GM23248 (cell line): Measurements from ENCODE around the gene IFNL1. TPM values are rescaled to one million over a fixed set of nuclear protein-coding genes. Genes with fewer than 3 reads are reported as not detected.
A peak's percentile ranks its signal among the peaks of the same experiment; 100 is the strongest.

Source experiments
- DNase-seq: peaks from one replicate; pipeline ENCODE4 v3.0.0-alpha.2; 2015
- H2AFZ ChIP-seq: fragments of 200-600 bp; sonication (generic); 2 replicates; pipeline ENCODE4 v1.6.1; 2016; ENCODE audit warnings: antibody characterized with exemption
- H3F3A ChIP-seq: fragments of 200-600 bp; sonication (generic); 2 replicates; pipeline ENCODE4 v1.6.1; 2016; ENCODE audit warnings: mild to moderate bottlenecking, antibody characterized with exemption, mixed run types; ENCODE audit not compliant: insufficient read depth
- H3K27ac ChIP-seq: fragments of 200-600 bp; sonication (generic); 2 replicates; pipeline ENCODE4 v1.5.1; 2016; ENCODE audit warnings: mild to moderate bottlenecking
- H3K27me3 ChIP-seq: fragments of 200-600 bp; sonication (generic); replicated peaks from 2 replicates; pipeline ENCODE4 v1.6.1; 2016; ENCODE audit warnings: mild to moderate bottlenecking; ENCODE audit not compliant: insufficient read depth
- H3K36me3 ChIP-seq: fragments of 200-600 bp; sonication (generic); 2 replicates; pipeline ENCODE4 v1.6.1; 2016; ENCODE audit warnings: low read depth, mild to moderate bottlenecking
- H3K4me1 ChIP-seq: fragments of 200-600 bp; sonication (generic); 2 replicates; pipeline ENCODE4 v1.6.1; 2016; ENCODE audit warnings: mild to moderate bottlenecking; ENCODE audit not compliant: insufficient read depth
- H3K4me2 ChIP-seq: fragments of 200-600 bp; sonication (generic); one replicate; pipeline ENCODE4 v1.6.1; 2016; ENCODE audit warnings: mild to moderate bottlenecking; ENCODE audit not compliant: unreplicated experiment
- H3K4me3 ChIP-seq: fragments of 200-600 bp; sonication (generic); 2 replicates; pipeline ENCODE4 v1.5.1; 2016; ENCODE audit warnings: mild to moderate bottlenecking
- H3K79me2 ChIP-seq: fragments of 200-600 bp; sonication (generic); 2 replicates; pipeline ENCODE4 v1.6.1; 2016; ENCODE audit warnings: mild to moderate bottlenecking; ENCODE audit not compliant: insufficient read depth
- H3K9ac ChIP-seq: fragments of 200-600 bp; sonication (generic); 2 replicates; pipeline ENCODE4 v1.6.1; 2016; ENCODE audit warnings: mild to moderate bottlenecking
- H3K9me2 ChIP-seq: fragments of 200-600 bp; sonication (generic); 2 replicates; pipeline ENCODE4 v1.6.1; 2016; ENCODE audit warnings: mixed run types, mild to moderate bottlenecking, moderate library complexity; ENCODE audit not compliant: insufficient read depth
- H3K9me3 ChIP-seq: fragments of 200-600 bp; sonication (generic); one replicate; pipeline ENCODE4 v1.6.1; 2017; ENCODE audit warnings: low read depth
- H4K20me1 ChIP-seq: fragments of 200-600 bp; sonication (generic); 2 replicates; pipeline ENCODE4 v1.6.0; 2016; ENCODE audit not compliant: insufficient read depth
- EZH2 ChIP-seq: fragments of 200-600 bp; sonication (generic); IDR thresholded peaks from 2 replicates; pipeline ENCODE4 v1.6.1; 2018; ENCODE audit warnings: antibody characterized with exemption, mild to moderate bottlenecking; ENCODE audit not compliant: insufficient read depth, poor library complexity, severe bottlenecking
- EZH2phosphoT487 ChIP-seq: fragments of 200-600 bp; sonication (generic); IDR thresholded peaks from 2 replicates; pipeline ENCODE4 v1.6.1; 2018; ENCODE audit warnings: antibody characterized with exemption, moderate library complexity, mild to moderate bottlenecking, low read depth; ENCODE audit not compliant: insufficient read depth
- WGBS, 2 experiments: methylation state at CpG; one replicate each; pipeline ENCODE4 v1.1.6; 2015 to 2017; ENCODE audit warnings: low lambda C conversion rate in 2 of 2, low coverage in 1 of 2; ENCODE audit errors: missing lambda C conversion rate in 2 of 2; 5-methylcytosine and 5-hydroxymethylcytosine counted together
- in situ Hi-C: fragments of 300-500 bp; cut with MboI; formaldehyde crosslinking; loops from 2 replicates; pipeline ENCODE4 v1.15.0; 2020
- polyA plus RNA-seq: library from polyadenylated mRNA; unstranded; fragments of >200 nt; fragmentation: Nextera tagmentation; extraction: Ambion mirVana; gene quantifications from 2 replicates; pipeline ENCODE4 v1.2.1, GENCODE V29; 2016
- total RNA-seq: library from RNA; depleted of rRNA; stranded (reverse); fragments of >200 nt; shearing (Covaris generic); gene quantifications from 2 replicates; pipeline ENCODE4 v1.2.3, GENCODE V29; 2014

Gene IFNL1
- total and polyA plus RNA-seq, 2 experiments from 2014 or later, result not detected

DNA sequence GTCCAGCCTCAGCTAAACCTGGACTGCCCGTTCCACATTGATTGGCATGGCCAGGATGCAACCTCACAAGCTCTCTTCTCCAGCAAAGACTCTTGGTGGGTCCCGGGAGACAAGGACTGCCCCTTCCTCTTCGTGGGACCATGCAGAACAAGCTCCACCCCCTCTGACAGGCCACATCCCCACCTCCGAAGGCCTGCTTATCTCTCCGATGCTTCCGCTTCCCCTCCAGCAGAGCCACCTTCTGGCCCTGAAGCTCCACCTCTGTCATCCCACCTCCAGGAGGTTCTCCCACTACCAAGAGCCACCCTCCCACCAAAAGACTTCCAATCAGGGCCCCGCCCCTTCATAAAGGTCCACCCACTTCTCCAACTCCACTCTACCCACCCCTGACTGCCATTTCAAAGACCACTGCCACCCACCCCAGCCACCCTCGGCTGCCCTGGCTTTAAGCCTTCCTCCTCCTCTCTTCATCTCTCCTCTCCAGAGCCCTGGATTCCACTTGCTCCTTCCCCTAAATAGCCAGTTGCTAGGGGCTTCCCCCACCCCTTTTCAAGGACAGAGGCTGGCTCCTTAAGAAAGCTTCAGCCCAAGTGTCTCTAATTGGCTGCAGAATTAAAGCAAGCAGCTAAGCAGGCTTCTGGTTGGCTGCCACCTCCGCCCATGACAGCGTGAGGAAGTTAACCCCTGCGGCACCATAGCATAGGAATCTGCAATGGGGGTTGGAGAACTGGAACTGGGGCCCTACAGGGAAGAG, 14.5 kb downstream of the IFNL1 start:
- Histone ChIP-seq H3K4me3 (no peak overlapping the region), H4K20me1 (no peaks in the 10 kb centered on the region), H3K27ac (no peak overlapping the region), H3K27me3 (peaks cover 28% of the 10 kb centered on the region), H3K9me3 (no peaks in the 10 kb centered on the region), H3K4me2 (no peak overlapping the region), H3K36me3 (no peaks in the 10 kb centered on the region), H3K9me2 (no peaks in the 10 kb centered on the region), H3K79me2 (no peaks in the 10 kb centered on the region), H3F3A (no peaks in the 10 kb centered on the region), H3K9ac (no peak overlapping the region), H2AFZ (no peak overlapping the region), H3K4me1 (no peaks in the 10 kb centered on the region)
- DNase-seq, result peak; percentile 22
- in situ Hi-C loops, result no loop called here
- 45 to 51% methylated on average over 11 of the region's 11 CpGs for WGBS, 2 experiments
- TF ChIP-seq EZH2phosphoT487 (no peak), EZH2 (no peak)

DNA sequence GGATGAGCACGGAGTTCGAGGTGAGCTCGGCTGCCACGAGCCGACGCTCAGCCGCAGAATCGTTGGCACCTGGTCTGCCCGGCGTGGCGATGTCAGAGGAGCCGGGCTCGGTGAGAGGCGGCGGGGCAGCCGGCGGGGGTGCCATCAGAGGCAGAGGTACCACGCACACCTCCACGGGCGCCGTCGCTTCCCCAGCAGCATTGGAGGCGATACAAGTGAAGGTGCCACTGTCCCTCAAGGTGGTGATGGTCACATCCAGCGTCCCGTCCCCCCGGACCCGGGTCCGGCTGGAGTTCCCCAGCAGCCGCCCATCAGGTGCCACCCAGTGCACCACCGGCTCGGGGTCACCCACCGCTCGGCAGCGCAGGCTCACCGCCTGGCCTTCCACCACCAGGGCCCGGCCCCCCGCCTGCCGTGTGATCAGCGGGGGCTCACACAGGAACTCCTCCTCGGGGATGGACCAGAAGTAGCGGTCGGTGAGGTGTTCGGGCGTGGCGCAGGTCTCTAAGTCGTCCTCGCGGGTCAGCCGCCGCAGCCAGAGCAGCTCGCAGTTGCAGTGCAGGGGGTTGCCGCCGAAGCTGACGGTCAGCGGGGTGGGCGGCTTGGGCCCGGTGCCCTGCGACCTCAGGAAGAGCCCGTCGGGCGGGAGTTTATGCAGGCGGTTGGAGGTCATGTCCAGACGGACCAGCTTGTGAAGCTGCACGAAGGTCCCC, 18.0 kb downstream of the IFNL1 start:
- no peaks in the 10 kb centered on the region for H3K79me2 ChIP-seq
- no peak for DNase-seq
- H3K4me2 ChIP-seq, result no peak overlapping the region
- in situ Hi-C loops, result no loop called here
- H3K9me2 ChIP-seq, result no peaks in the 10 kb centered on the region
- 88 to 90% methylated on average over 42 to 64 of the region's 64 CpGs for WGBS, 2 experiments
- 0 out of 2 replicates have a peak, but pooled peaks cover 9% of the 10 kb centered on the region for H3K27me3 ChIP-seq
- H3K36me3 ChIP-seq, result no peaks in the 10 kb centered on the region
- H3K27ac ChIP-seq, result no peak overlapping the region
- H4K20me1 ChIP-seq, result no peaks in the 10 kb centered on the region
- H2AFZ ChIP-seq, result no peak overlapping the region
- no peak overlapping the region for H3K4me3 ChIP-seq
- H3K9me3 ChIP-seq, result no peaks in the 10 kb centered on the region
- TF ChIP-seq EZH2phosphoT487 (no peak), EZH2 (no peak)
- no peak overlapping the region for H3K9ac ChIP-seq
- H3F3A ChIP-seq, result no peaks in the 10 kb centered on the region
- H3K4me1 ChIP-seq, result no peaks in the 10 kb centered on the region

DNA sequence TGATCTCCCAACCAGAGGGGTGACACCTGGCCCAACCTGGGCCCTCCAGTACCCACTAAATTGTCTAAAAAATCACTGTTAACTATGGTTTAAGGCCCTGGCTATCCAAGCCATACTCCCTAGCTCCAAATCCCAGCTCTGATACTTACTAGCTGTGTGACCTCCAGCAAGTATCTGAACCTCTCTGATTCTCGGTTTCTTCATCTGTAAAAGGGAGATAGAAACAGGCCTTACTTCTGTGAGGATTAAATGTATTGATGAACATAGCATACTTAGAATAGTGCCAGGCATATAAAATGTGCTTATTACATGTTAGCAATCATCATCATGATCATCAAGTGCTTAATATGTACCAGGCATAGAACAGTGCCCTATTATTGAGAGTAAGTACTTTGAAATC, 19.7 kb downstream of the IFNL1 start:
- Histone ChIP-seq H3K4me2 (no peak overlapping the region), H4K20me1 (no peaks in the 10 kb centered on the region), H3K4me1 (no peaks in the 10 kb centered on the region), H2AFZ (no peak overlapping the region), H3K9ac (no peak overlapping the region), H3K9me3 (no peaks in the 10 kb centered on the region), H3K27ac (no peak overlapping the region), H3K36me3 (no peaks in the 10 kb centered on the region), H3K27me3 (peaks cover 20% of the 10 kb centered on the region), H3F3A (no peaks in the 10 kb centered on the region), H3K9me2 (no peaks in the 10 kb centered on the region), H3K79me2 (no peaks in the 10 kb centered on the region), H3K4me3 (no peak overlapping the region)
- TF ChIP-seq EZH2, result no peak
- no peak for TF ChIP-seq EZH2phosphoT487
- WGBS, 2 experiments, result 86 to 90% methylated on average over 1 of the region's 1 CpG
- no peak for DNase-seq
- in situ Hi-C loops, result no loop called here

DNA sequence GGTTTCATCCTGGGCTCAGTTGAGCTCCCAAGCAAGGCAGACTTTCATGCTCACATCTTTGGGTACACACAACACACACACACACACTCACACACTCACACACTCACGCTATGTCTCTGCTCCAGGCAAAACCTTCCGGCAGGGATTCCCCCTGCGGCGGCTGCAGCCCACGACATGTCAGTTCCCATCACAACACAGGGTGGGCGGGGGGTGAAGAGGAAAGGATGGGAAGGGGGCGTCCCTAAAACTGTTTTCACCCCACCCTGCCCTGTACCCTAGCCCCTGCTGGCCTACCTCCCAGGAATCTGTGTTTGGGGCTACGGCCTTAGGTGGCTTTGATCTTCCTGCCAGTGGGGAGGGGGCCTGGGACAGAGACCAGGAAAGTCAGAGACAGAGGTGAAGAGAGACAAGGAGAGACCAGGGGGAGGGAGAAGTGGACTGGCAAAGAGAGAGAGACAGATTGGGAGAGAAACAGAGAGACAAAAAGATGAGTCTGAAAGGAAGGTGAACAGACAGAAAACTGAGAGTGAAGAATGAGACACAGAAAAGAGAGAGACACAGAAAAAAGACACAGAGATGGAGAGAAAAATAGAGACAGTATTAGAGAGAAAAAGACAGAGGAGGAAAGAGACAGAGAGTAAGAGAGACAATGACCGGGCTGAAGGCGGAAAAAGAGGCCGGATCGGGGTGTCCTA, 20.6 kb downstream of the IFNL1 start:
- DNase-seq, result no peak
- in situ Hi-C loops, result no loop called here
- no peaks in the 10 kb centered on the region for H3K9me2 ChIP-seq
- 86 to 87% methylated on average over 12 of the region's 12 CpGs for WGBS, 2 experiments
- no peaks in the 10 kb centered on the region for H3K36me3 ChIP-seq
- no peaks in the 10 kb centered on the region for H4K20me1 ChIP-seq
- H2AFZ ChIP-seq, result no peak overlapping the region
- no peak overlapping the region for H3K27ac ChIP-seq
- H3K4me2 ChIP-seq, result no peak overlapping the region
- TF ChIP-seq EZH2phosphoT487 (no peak), EZH2 (no peak)
- no peaks in the 10 kb centered on the region for H3K79me2 ChIP-seq
- H3F3A ChIP-seq, result no peaks in the 10 kb centered on the region
- H3K27me3 ChIP-seq, result peaks cover 20% of the 10 kb centered on the region
- H3K9me3 ChIP-seq, result no peaks in the 10 kb centered on the region
- no peak overlapping the region for H3K4me3 ChIP-seq
- H3K9ac ChIP-seq, result no peak overlapping the region
- H3K4me1 ChIP-seq, result no peaks in the 10 kb centered on the region
